Measurements from ENCODE around the gene ROR2.

The ROR2 gene

GRCh38 chr9:91948597-91949391 is 1.2 kb downstream of the ROR2 start:
- DNase-seq (ENCODE audit: low spot score), result no peak

GRCh38 chr9:91948101-91948596 is 1.9 kb downstream of the ROR2 start:
- DNase-seq (ENCODE audit: low spot score), result no peak

- no peak for DNase-seq (ENCODE audit: low spot score)
These were observed 3.2 kb downstream of the ROR2 start for GRCh38 chr9:91946653-91947488.

- no peak for DNase-seq (ENCODE audit: low spot score)
These were observed 3.8 kb downstream of the ROR2 start for GRCh38 chr9:91946196-91946595.

- no peak for DNase-seq (ENCODE audit: low spot score)
These were observed 4.5 kb downstream of the ROR2 start for GRCh38 chr9:91945277-91946085.

- no peak for DNase-seq (ENCODE audit: low spot score)
These were observed 5.3 kb downstream of the ROR2 start for GRCh38 chr9:91944711-91945110.

GRCh38 chr9:91943478-91944470 is 6.3 kb downstream of the ROR2 start:
- DNase-seq (ENCODE audit: low spot score), result no peak

GRCh38 chr9:91942201-91942600 is 7.8 kb downstream of the ROR2 start:
- no peak for DNase-seq (ENCODE audit: low spot score)

- DNase-seq (ENCODE audit: low spot score), result no peak
These were observed 10.1 kb downstream of the ROR2 start for GRCh38 chr9:91939978-91940377.

- DNase-seq (ENCODE audit: low spot score), result no peak
These were observed 12.3 kb downstream of the ROR2 start for GRCh38 chr9:91937727-91938126.

GRCh38 chr9:91937056-91937455 is 13.0 kb downstream of the ROR2 start:
- DNase-seq (ENCODE audit: low spot score), result no peak

GRCh38 chr9:91935805-91936514 is 14.1 kb downstream of the ROR2 start:
- no peak for DNase-seq (ENCODE audit: low spot score)

- DNase-seq (ENCODE audit: low spot score), result no peak
These were observed 14.8 kb downstream of the ROR2 start for GRCh38 chr9:91935066-91935749.

GRCh38 chr9:91934654-91935053 is 15.4 kb downstream of the ROR2 start:
- DNase-seq (ENCODE audit: low spot score), result no peak

- DNase-seq (ENCODE audit: low spot score), result no peak
These were observed 16.3 kb downstream of the ROR2 start for GRCh38 chr9:91933556-91934352.

GRCh38 chr9:91930475-91930874 is 19.6 kb downstream of the ROR2 start:
- DNase-seq (ENCODE audit: low spot score), result no peak

GRCh38 chr9:91929331-91929730 is 20.7 kb downstream of the ROR2 start:
- no peak for DNase-seq (ENCODE audit: low spot score)

GRCh38 chr9:91927922-91928510 is 22.0 kb downstream of the ROR2 start:
- DNase-seq (ENCODE audit: low spot score), result no peak
